Kidney capillary endothelial cell (primary cell): Measurements from ENCODE around the gene ZNF598.
"Not testable (repeated sequence)": the region's sequence is repeated elsewhere in the genome, so short reads cannot be mapped to it uniquely, and the experiment has no call there.

Source experiments
- DNase-seq: peaks from one replicate; pipeline ENCODE4 v3.0.0-alpha.2; 2018; ENCODE audit warnings: low spot score

Gene ZNF598

GRCh38 chr16:2040041-2040786 lies 30.6 kb upstream of the ZNF598 start:
- no peak for DNase-seq

- no peak for DNase-seq
Measured at GRCh38 chr16:2039274-2040031, 29.8 kb upstream of the ZNF598 start.

GRCh38 chr16:2038382-2039231 lies 29.0 kb upstream of the ZNF598 start:
- DNase-seq = no peak

- DNase-seq = no peak
Measured at GRCh38 chr16:2037647-2038381, 28.2 kb upstream of the ZNF598 start.

GRCh38 chr16:2037115-2037514 lies 27.5 kb upstream of the ZNF598 start:
- no peak for DNase-seq

GRCh38 chr16:2036200-2036966 lies 26.8 kb upstream of the ZNF598 start:
- no peak for DNase-seq

GRCh38 chr16:2035431-2036199 lies 26.0 kb upstream of the ZNF598 start:
- no peak for DNase-seq

- no peak for DNase-seq
Measured at GRCh38 chr16:2034696-2035430, 25.2 kb upstream of the ZNF598 start.

- not testable (repeated sequence) for DNase-seq
Measured at GRCh38 chr16:2033909-2034695, 24.5 kb upstream of the ZNF598 start.

- DNase-seq = no peak
Measured at GRCh38 chr16:2033057-2033908, 23.7 kb upstream of the ZNF598 start.

- no peak for DNase-seq
Measured at GRCh38 chr16:2032285-2033056, 22.9 kb upstream of the ZNF598 start.

- DNase-seq = no peak
Measured at GRCh38 chr16:2031081-2031577, 21.5 kb upstream of the ZNF598 start.

GRCh38 chr16:2030036-2030435 lies 20.4 kb upstream of the ZNF598 start:
- no peak for DNase-seq

GRCh38 chr16:2029350-2029749 lies 19.7 kb upstream of the ZNF598 start:
- DNase-seq = no peak

GRCh38 chr16:2028620-2029220 lies 19.1 kb upstream of the ZNF598 start:
- DNase-seq = no peak

- DNase-seq = no peak
Measured at GRCh38 chr16:2028146-2028545, 18.5 kb upstream of the ZNF598 start.
